ENCODE data around the gene TNFRSF13B.

GRCh38 chr17:17015230-17015629, 43.3 kb upstream of the TNFRSF13B start:
- no peak for TF ChIP-seq CTCF (conservative IDR thresholded peaks at IDR 0.05; ENCODE audit: low read depth, low read length)
- no peak for TF ChIP-seq EZH2 (IDR thresholded peaks at IDR 0.05; ENCODE audit: low read length, unreplicated experiment)
- no peak for TF ChIP-seq EZH2phosphoT487 (IDR thresholded peaks at IDR 0.05; ENCODE audit: borderline replicate concordance, low read length)
